Progenitor cell of endocrine pancreas (in vitro differentiated cells): ENCODE results near the gene C3orf70. TPM values are rescaled to one million over a fixed set of nuclear protein-coding genes. Genes with fewer than 3 reads are reported as not detected.

Source experiments
- DNase-seq: peaks from one replicate; pipeline ENCODE4 v3.0.0; 2021; ENCODE audit warnings: low spot score; ENCODE audit not compliant: unreplicated experiment
- H3K27ac Mint-ChIP-seq: 2 replicates; pipeline ENCODE4 v1.8.0; 2021; ENCODE audit warnings: mild to moderate bottlenecking, moderate library complexity, mixed read lengths
- H3K27me3 Mint-ChIP-seq: 2 replicates; pipeline ENCODE4 v1.8.0; 2021; ENCODE audit warnings: mixed read lengths
- H3K36me3 Mint-ChIP-seq: 2 replicates; pipeline ENCODE4 v1.8.0; 2022; ENCODE audit warnings: mixed read lengths; ENCODE audit not compliant: insufficient read depth
- H3K4me1 Mint-ChIP-seq: 2 replicates; pipeline ENCODE4 v1.8.0; 2021; ENCODE audit warnings: low read depth, mixed read lengths
- H3K4me3 Mint-ChIP-seq: 2 replicates; pipeline ENCODE4 v1.8.0; 2021; ENCODE audit warnings: low read depth, mild to moderate bottlenecking, moderate library complexity, mixed read lengths
- H3K9me3 Mint-ChIP-seq: 2 replicates; pipeline ENCODE4 v1.8.0; 2021; ENCODE audit warnings: low read depth, mixed read lengths
- CTCF ChIP-seq: fragments of 200-600 bp; sonication (generic); IDR thresholded peaks from one replicate; pipeline ENCODE4 v1.5.0; 2021; ENCODE audit warnings: antibody characterized with exemption, mild to moderate bottlenecking; ENCODE audit not compliant: unreplicated experiment
- total RNA-seq: library from RNA; stranded (reverse); gene quantifications from 2 replicates; pipeline ENCODE4 v1.2.1, GENCODE V29; 2021

Gene C3orf70
- total RNA-seq, 1 donor from 2014 or later = 5.8 TPM

- Mint-ChIP-seq H3K4me3 (no peak overlapping the region), H3K36me3 (peaks cover 30% of the 10 kb centered on the region), H3K27ac (no peak overlapping the region), H3K9me3 (peaks cover 30% of the 10 kb centered on the region), H3K27me3 (no peaks in the 10 kb centered on the region), H3K4me1 (no peaks in the 10 kb centered on the region)
- no peak for TF ChIP-seq CTCF
- DNase-seq = no peak
Measured at GRCh38 chr3:185037801-185038200, 115.1 kb downstream of the C3orf70 start.

GRCh38 chr3:185030951-185031350, 121.9 kb downstream of the C3orf70 start:
- Mint-ChIP-seq H3K4me1 (no peaks in the 10 kb centered on the region), H3K27me3 (no peaks in the 10 kb centered on the region), H3K9me3 (peaks cover 18% of the 10 kb centered on the region), H3K4me3 (no peak overlapping the region), H3K27ac (no peak overlapping the region), H3K36me3 (peaks cover 27% of the 10 kb centered on the region)
- no peak for DNase-seq
- no peak for TF ChIP-seq CTCF

- H3K4me3 Mint-ChIP-seq = no peak overlapping the region
- no peaks in the 10 kb centered on the region for H3K27me3 Mint-ChIP-seq
- peaks cover 12% of the 10 kb centered on the region for H3K9me3 Mint-ChIP-seq
- H3K36me3 Mint-ChIP-seq = peaks cover 26% of the 10 kb centered on the region
- DNase-seq = no peak
- no peak overlapping the region for H3K27ac Mint-ChIP-seq
- no peak for TF ChIP-seq CTCF
- H3K4me1 Mint-ChIP-seq = no peaks in the 10 kb centered on the region
Measured at GRCh38 chr3:185030399-185030798, 122.5 kb downstream of the C3orf70 start.

- H3K27me3 Mint-ChIP-seq = no peaks in the 10 kb centered on the region
- no peak overlapping the region for H3K27ac Mint-ChIP-seq
- H3K36me3 Mint-ChIP-seq = peaks cover 18% of the 10 kb centered on the region
- no peak overlapping the region for H3K4me3 Mint-ChIP-seq
- H3K9me3 Mint-ChIP-seq = peaks cover 2% of the 10 kb centered on the region
- DNase-seq = no peak
- no peak for TF ChIP-seq CTCF
- peaks cover 3% of the 10 kb centered on the region for H3K4me1 Mint-ChIP-seq
Measured at GRCh38 chr3:185029086-185029485, 123.8 kb downstream of the C3orf70 start.

GRCh38 chr3:185028121-185028520, 124.7 kb downstream of the C3orf70 start:
- no peak overlapping the region for H3K4me3 Mint-ChIP-seq
- TF ChIP-seq CTCF = no peak
- no peaks in the 10 kb centered on the region for H3K27me3 Mint-ChIP-seq
- peaks cover 16% of the 10 kb centered on the region for H3K36me3 Mint-ChIP-seq
- H3K9me3 Mint-ChIP-seq = no peaks in the 10 kb centered on the region
- DNase-seq = no peak
- peaks cover 3% of the 10 kb centered on the region for H3K4me1 Mint-ChIP-seq
- H3K27ac Mint-ChIP-seq = no peak overlapping the region

Other genes starting within 250 kb of the C3orf70 start
- 6.2 and 7.6 TPM in 2 replicates for gene EHHADH, start 101.0 kb upstream of the C3orf70 start, total RNA-seq
- 29.6 and 31.0 TPM in 2 replicates for gene MAP3K13, start 210.1 kb upstream of the C3orf70 start, total RNA-seq